Right lobe of liver (tissue), 4 donors: Measurements from ENCODE around the gene PLAC1.

Experiments
- CTCF ChIP-seq, 4 donors: fragments of 200-600 bp in 3 of 4; fragments of 450-650 bp in 1 of 4; IDR thresholded peaks; one replicate each; pipeline versions ENCODE4 v1.5.1 to v1.8.0; 2016 to 2022; ENCODE audit warnings: antibody characterized with exemption in 4 of 4, mild to moderate bottlenecking in 2 of 4
- POLR2A ChIP-seq: fragments of 450-650 bp; IDR thresholded peaks from one replicate; pipeline ENCODE4 v1.6.1; 2017; ENCODE audit warnings: antibody characterized with exemption, mild to moderate bottlenecking
- donor health status: DM: no; HTN: no; CAD: no.
- donor health status: DM: no; HTN: no; CAD: no.
- donor health status: DM: no; HTN: yes; CAD: no.

GRCh38 chrX:134613396-134613795, 44.9 kb downstream of the PLAC1 start:
- TF ChIP-seq CTCF (IDR thresholded peaks at IDR 0.05) = no peak
- no peak for TF ChIP-seq POLR2A
